Retina (tissue), 1 donor: ENCODE measurements around the gene ORC3.
"Not testable (repeated sequence)": the region's sequence is repeated elsewhere in the genome, so short reads cannot be mapped to it uniquely, and the experiment has no call there.

Experiments used
- DNase-seq: peaks from one replicate; pipeline ENCODE4 v3.0.0-alpha.2; 2016

ORC3 gene

GRCh38 chr6:87699576-87699975 lies 109.6 kb downstream of the ORC3 start:
- DNase-seq = no peak

- DNase-seq = peak; percentile 79
These were observed 110.7 kb downstream of the ORC3 start for GRCh38 chr6:87700397-87701343.

- no peak for DNase-seq
These were observed 111.4 kb downstream of the ORC3 start for GRCh38 chr6:87701344-87701675.

GRCh38 chr6:87701676-87702588 lies 112.0 kb downstream of the ORC3 start, which contains the start of gene AKIRIN2:
Gene AKIRIN2 (minus strand): TSS chr6:87702233. CDS start chr6:87701684, 549 bp downstream.
- peak; percentile 98 for DNase-seq

GRCh38 chr6:87702589-87702945 lies 112.6 kb downstream of the ORC3 start:
- DNase-seq = no peak

GRCh38 chr6:87703039-87703438 lies 113.1 kb downstream of the ORC3 start:
- DNase-seq = not testable (repeated sequence)

- DNase-seq = no peak
These were observed 115.2 kb downstream of the ORC3 start for GRCh38 chr6:87705070-87705691.

- DNase-seq = no peak
These were observed 116.4 kb downstream of the ORC3 start for GRCh38 chr6:87706187-87706966.

- DNase-seq = not testable (repeated sequence)
These were observed 118.9 kb downstream of the ORC3 start for GRCh38 chr6:87708581-87709427.

- DNase-seq = no peak
These were observed 120.2 kb downstream of the ORC3 start for GRCh38 chr6:87710090-87710489.

- DNase-seq = not testable (repeated sequence)
These were observed 122.8 kb downstream of the ORC3 start for GRCh38 chr6:87712713-87713112.

- DNase-seq = no peak
These were observed 124.3 kb downstream of the ORC3 start for GRCh38 chr6:87714093-87714842.
